ENCODE measurements around the gene ARHGAP6.
"Not testable (repeated sequence)": the region's sequence is repeated elsewhere in the genome, so short reads cannot be mapped to it uniquely, and the experiment has no call there.

The ARHGAP6 gene

DNA sequence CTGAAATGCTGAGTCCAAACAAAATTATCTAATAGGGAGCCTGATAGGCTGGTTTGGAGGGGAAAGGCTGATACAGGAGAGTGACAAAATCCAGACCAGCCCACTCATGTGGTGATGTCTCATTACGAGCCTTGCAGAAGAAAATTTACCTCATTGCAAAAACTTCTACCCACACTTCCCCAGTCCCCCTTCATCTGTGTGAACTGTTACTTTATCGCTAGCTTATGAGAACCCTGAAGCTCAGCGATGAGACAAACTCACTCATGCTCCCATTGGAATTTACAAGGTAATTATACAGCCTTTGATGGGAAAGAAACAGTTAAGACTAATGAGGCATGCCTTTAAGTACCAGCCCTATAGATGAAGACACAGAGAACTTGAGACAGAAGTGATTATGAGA is 76.1 kb downstream of the ARHGAP6 start:
- no peak for DNase-seq (ENCODE audit: low read depth)
- TF ChIP-seq, protein P1, sequence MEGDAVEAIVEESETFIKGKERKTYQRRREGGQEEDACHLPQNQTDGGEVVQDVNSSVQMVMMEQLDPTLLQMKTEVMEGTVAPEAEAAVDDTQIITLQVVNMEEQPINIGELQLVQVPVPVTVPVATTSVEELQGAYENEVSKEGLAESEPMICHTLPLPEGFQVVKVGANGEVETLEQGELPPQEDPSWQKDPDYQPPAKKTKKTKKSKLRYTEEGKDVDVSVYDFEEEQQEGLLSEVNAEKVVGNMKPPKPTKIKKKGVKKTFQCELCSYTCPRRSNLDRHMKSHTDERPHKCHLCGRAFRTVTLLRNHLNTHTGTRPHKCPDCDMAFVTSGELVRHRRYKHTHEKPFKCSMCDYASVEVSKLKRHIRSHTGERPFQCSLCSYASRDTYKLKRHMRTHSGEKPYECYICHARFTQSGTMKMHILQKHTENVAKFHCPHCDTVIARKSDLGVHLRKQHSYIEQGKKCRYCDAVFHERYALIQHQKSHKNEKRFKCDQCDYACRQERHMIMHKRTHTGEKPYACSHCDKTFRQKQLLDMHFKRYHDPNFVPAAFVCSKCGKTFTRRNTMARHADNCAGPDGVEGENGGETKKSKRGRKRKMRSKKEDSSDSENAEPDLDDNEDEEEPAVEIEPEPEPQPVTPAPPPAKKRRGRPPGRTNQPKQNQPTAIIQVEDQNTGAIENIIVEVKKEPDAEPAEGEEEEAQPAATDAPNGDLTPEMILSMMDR (conservative IDR thresholded peaks at IDR 0.05; ENCODE audit: low read depth, low read length), result no peak
- no peak overlapping the region for H3K4me3 ChIP-seq (ENCODE audit: low read length)

- no peak for DNase-seq (ENCODE audit: low read depth)
- H3K4me3 ChIP-seq (ENCODE audit: low read length), result no peak overlapping the region
- TF ChIP-seq, protein P1 (conservative IDR thresholded peaks at IDR 0.05; ENCODE audit: low read depth, low read length), result no peak
Observed at GRCh38 chrX:11588097-11588496, 77.6 kb downstream of the ARHGAP6 start.

DNA sequence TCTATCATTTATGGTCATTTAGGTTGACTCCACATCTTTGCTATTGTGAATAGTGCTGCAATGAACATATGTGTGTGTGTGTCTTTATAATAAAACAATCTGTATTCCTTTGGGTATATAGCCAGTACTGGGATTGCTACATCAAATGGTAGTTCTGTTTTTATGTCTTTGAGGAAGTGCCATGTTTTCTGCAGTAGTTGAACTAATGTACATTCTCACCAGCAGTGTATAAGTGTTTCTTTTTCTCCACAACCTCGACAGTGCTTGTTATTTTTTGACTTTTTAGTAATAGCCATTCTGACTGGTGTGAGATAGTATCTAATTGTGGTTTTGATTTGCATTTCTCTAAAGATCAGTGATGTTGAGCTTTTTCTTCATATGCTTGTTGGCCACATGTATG is 80.5 kb downstream of the ARHGAP6 start:
- TF ChIP-seq, protein P1 (conservative IDR thresholded peaks at IDR 0.05; ENCODE audit: low read depth, low read length), result no peak
- no peak for DNase-seq (ENCODE audit: low read depth)
- H3K4me3 ChIP-seq (ENCODE audit: low read length), result no peak overlapping the region

DNA sequence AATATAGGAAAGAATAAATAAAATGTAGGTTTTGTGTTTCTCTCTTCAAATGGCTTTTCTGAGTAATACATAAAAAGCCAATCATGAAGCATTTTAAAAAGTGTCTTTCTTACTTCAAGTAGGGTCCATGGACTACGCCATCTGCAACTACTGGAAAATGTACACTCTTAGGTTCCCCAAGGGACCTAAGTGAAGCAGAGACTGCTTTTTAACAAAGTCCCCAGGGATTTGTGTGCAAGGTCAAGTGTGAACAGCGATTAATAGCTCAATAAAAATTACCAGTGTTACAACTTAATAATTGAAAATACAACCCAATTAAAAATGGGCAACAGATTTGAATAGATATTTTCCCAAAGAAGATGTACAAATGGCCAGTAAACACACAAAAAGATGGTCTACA is 84.9 kb downstream of the ARHGAP6 start:
- no peak overlapping the region for H3K4me3 ChIP-seq (ENCODE audit: low read length)
- TF ChIP-seq, protein P1 (conservative IDR thresholded peaks at IDR 0.05; ENCODE audit: low read depth, low read length), result no peak
- DNase-seq (ENCODE audit: low read depth), result no peak

GRCh38 chrX:11579636-11580600 is 85.8 kb downstream of the ARHGAP6 start:
- H3K4me3 ChIP-seq (ENCODE audit: low read length), result no peak overlapping the region
- no peak for DNase-seq (ENCODE audit: low read depth)
- TF ChIP-seq, protein P1 (conservative IDR thresholded peaks at IDR 0.05; ENCODE audit: low read depth, low read length), result no peak

- not testable (repeated sequence) for H3K4me3 ChIP-seq (ENCODE audit: low read length); DNase-seq (ENCODE audit: low read depth)
Observed at GRCh38 chrX:11578301-11578700, 87.4 kb downstream of the ARHGAP6 start.

GRCh38 chrX:11577603-11578002 is 88.1 kb downstream of the ARHGAP6 start:
- TF ChIP-seq, protein P1 (conservative IDR thresholded peaks at IDR 0.05; ENCODE audit: low read depth, low read length), result no peak
- no peak overlapping the region for H3K4me3 ChIP-seq (ENCODE audit: low read length)
- no peak for DNase-seq (ENCODE audit: low read depth)
